Measurements from ENCODE around the gene MEST. TPM values are rescaled to one million over a fixed set of nuclear protein-coding genes. Genes with fewer than 3 reads are reported as not detected.

The MEST gene
- total RNA-seq, 4 donors from 2014 or later: 2.5 to 4.7 (median 3.7) TPM

GRCh38 chr7:130468612-130469011, 23.3 kb upstream of the MEST start:
- WGBS, 2 donors (ENCODE audit: low coverage in 1 of 2): 88% methylated on average over 1 of the region's 1 CpG
- no peak overlapping the region for H3K27ac ChIP-seq

GRCh38 chr7:130471974-130472373, 19.9 kb upstream of the MEST start:
- TF ChIP-seq EP300 (IDR thresholded peaks at IDR 0.05): no peak
- TF ChIP-seq POLR2A (IDR thresholded peaks at IDR 0.05): no peak
- no peak for TF ChIP-seq CTCF (IDR thresholded peaks at IDR 0.05)
- no peak for TF ChIP-seq POLR2AphosphoS5 (IDR thresholded peaks at IDR 0.05)
- WGBS, 2 donors (ENCODE audit: low coverage in 1 of 2): 28 to 37% methylated on average over 2 of the region's 2 CpGs
- no peaks in the 10 kb centered on the region for H3K36me3 ChIP-seq
- no peaks in the 10 kb centered on the region for H3K9me3 ChIP-seq
- H3K4me3 ChIP-seq: no peak overlapping the region
- H3K27me3 ChIP-seq: no peaks in the 10 kb centered on the region
- H3K27ac ChIP-seq: no peak overlapping the region
- H3K4me1 ChIP-seq: no peaks in the 10 kb centered on the region
- no peak for ATAC-seq

More at GRCh38 chr7:130468612-130469011, 23.3 kb upstream of the MEST start:
- peaks cover 0 to 7% (median 0%) of the 10 kb centered on the region in 3 donors for H3K9me3 ChIP-seq
- H3K27me3 ChIP-seq: no peaks in the 10 kb centered on the region
- H3K4me1 ChIP-seq: no peaks in the 10 kb centered on the region
- no peak for TF ChIP-seq EP300 (IDR thresholded peaks at IDR 0.05)
- TF ChIP-seq CTCF (IDR thresholded peaks at IDR 0.05): no peak
- TF ChIP-seq POLR2AphosphoS5 (IDR thresholded peaks at IDR 0.05): no peak
- TF ChIP-seq POLR2A (IDR thresholded peaks at IDR 0.05): no peak
- H3K4me3 ChIP-seq: no peak overlapping the region
- no peaks in the 10 kb centered on the region for H3K36me3 ChIP-seq
- ATAC-seq: no peak

DNA sequence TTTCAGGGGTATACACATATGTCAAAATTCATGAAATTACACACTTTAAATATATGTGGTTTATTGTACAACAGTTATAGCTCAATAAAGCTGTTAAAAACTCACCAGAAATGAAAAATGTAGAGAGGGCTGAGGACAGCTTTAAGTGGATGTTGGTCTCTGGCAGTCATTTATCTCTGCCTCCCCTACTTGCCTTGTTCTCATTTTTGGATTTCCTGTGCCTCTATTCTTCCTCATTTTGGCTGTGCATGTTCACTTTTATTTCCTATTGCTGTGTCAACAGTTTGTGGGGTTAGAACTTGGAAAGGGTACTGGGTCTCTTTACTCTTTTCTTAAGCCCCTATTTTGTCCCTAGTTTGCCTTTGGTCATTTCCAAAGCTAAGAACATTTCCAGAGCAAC, 18.6 kb upstream of the MEST start:
- Histone ChIP-seq H3K27ac (no peak overlapping the region), H3K4me1 (no peaks in the 10 kb centered on the region), H3K4me3 (no peak overlapping the region), H3K9me3 (peaks cover 0 to 10% (median 0%) of the 10 kb centered on the region in 3 donors), H3K27me3 (peaks cover 3% of the 10 kb centered on the region), H3K36me3 (no peaks in the 10 kb centered on the region)
- TF ChIP-seq POLR2A (IDR thresholded peaks at IDR 0.05): no peak
- no peak for TF ChIP-seq CTCF (IDR thresholded peaks at IDR 0.05)
- TF ChIP-seq POLR2AphosphoS5 (IDR thresholded peaks at IDR 0.05): no peak
- no peak for TF ChIP-seq EP300 (IDR thresholded peaks at IDR 0.05)
- no peak for ATAC-seq

DNA sequence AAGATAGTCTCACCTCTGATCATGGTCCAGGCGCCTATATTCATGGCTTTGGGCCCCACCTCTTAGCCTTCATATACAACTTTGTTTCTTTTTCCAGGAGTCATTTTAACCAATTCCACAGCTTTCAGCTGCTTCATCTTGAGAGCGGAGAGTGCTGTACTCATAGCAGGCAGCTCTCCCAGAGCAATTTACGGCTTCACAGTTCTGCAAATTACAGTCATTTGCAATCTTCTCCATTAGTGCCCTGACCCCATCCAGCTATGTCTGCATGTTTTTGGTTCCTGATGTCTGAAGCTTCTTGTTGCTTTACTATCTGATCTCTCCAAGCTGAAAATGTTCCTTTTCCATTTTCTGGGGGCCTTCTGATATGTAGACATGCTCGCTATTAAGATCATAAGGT, 18.0 kb upstream of the MEST start:
- Histone ChIP-seq H3K27ac (no peak overlapping the region), H3K27me3 (peaks cover 3% of the 10 kb centered on the region), H3K9me3 (peaks cover 0 to 16% (median 0%) of the 10 kb centered on the region in 3 donors), H3K36me3 (no peaks in the 10 kb centered on the region), H3K4me1 (no peaks in the 10 kb centered on the region), H3K4me3 (no peak overlapping the region)
- TF ChIP-seq EP300 (IDR thresholded peaks at IDR 0.05) (no peak), POLR2AphosphoS5 (IDR thresholded peaks at IDR 0.05) (no peak), CTCF (IDR thresholded peaks at IDR 0.05) (no peak), POLR2A (IDR thresholded peaks at IDR 0.05) (no peak)
- WGBS, 2 donors (ENCODE audit: low coverage in 1 of 2): 77 to 98% methylated on average over 4 of the region's 4 CpGs
- ATAC-seq: no peak

DNA sequence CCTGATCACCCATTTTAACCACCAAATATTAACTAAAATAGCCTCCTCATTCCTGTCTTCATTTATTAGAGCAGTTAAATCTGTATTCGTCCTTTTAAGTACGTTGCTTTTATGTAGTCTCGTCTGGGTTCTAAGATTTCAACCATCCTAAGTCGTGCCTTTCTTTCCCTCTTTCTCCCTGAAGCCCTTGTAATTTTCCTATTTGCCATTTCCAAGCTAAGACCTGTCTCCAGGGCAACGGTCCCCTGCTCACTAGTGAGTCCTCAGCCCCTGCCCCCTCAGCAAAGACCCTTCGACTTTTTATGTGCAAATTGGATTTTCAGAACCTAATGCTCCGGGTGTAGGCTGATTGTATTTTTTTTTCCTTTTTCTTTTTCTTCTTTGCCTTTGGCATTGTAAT, 16.1 kb upstream of the MEST start:
- WGBS, 2 donors (ENCODE audit: low coverage in 1 of 2): 69 to 72% methylated on average over 7 of the region's 7 CpGs
- Histone ChIP-seq H3K4me1 (no peaks in the 10 kb centered on the region), H3K36me3 (no peaks in the 10 kb centered on the region), H3K4me3 (no peak overlapping the region), H3K27ac (no peak overlapping the region), H3K9me3 (peaks cover 0 to 21% (median 0%) of the 10 kb centered on the region in 3 donors), H3K27me3 (peaks cover 3% of the 10 kb centered on the region)
- ATAC-seq: no peak
- TF ChIP-seq EP300 (IDR thresholded peaks at IDR 0.05) (no peak), POLR2AphosphoS5 (IDR thresholded peaks at IDR 0.05) (no peak), CTCF (IDR thresholded peaks at IDR 0.05) (no peak), POLR2A (IDR thresholded peaks at IDR 0.05) (no peak)
